ENCODE measurements around the gene GALC. TPM values are rescaled to one million over a fixed set of nuclear protein-coding genes. Genes with fewer than 3 reads are reported as not detected.

GALC gene
- total RNA-seq, 1 experiment from 2014 or later: 19.9 TPM

DNA sequence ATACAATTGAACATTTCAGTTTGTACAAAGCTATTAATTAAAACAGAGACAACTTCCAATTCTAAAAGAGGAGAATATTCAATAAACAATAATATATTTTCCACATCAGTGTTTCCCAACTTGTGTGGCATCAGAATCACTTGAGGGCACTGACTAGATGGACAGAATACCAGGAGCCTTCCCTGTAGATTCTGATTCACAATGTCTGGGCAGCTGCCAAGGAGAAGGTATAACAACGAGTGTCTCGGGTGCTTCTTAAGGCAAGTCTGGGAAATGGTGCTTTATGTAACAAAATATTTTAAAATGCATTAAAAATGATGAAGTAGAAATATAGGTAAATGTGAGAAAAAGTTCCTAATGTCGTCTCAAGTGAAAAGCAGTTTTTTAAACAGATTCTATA lies 26.2 kb downstream of the GALC start:
- ChIA-PET CTCF (no interaction called here), POLR2A (no interaction called here)
- Mint-ChIP-seq H3K27ac (ENCODE audit: unreplicated experiment) (no peak overlapping the region), H3K27me3 (ENCODE audit: insufficient read depth, unreplicated experiment) (no peaks in the 10 kb centered on the region), H3K4me3 (ENCODE audit: unreplicated experiment) (no peak overlapping the region), H3K36me3 (ENCODE audit: insufficient read depth, unreplicated experiment) (no peaks in the 10 kb centered on the region), H3K4me1 (ENCODE audit: low read depth, unreplicated experiment) (no peaks in the 10 kb centered on the region), H3K9me3 (ENCODE audit: unreplicated experiment) (no peaks in the 10 kb centered on the region)
- H3K36me3 ChIP-seq (ENCODE audit: control insufficient read depth, insufficient read depth, low read length): no peaks in the 10 kb centered on the region
- no peak for DNase-seq
- no peaks in the 10 kb centered on the region for H3K27me3 ChIP-seq (replicated peaks; ENCODE audit: control insufficient read depth, insufficient read depth, low read length)
- intact Hi-C loops (cut with micrococcal nuclease; ENCODE audit: unreplicated experiment): no loop called here
- BruUV-seq (replicated peaks): no TSS peak
- no peak overlapping the region for H3K4me3 ChIP-seq (ENCODE audit: low read depth, low read length)
- TF ChIP-seq, protein P1, sequence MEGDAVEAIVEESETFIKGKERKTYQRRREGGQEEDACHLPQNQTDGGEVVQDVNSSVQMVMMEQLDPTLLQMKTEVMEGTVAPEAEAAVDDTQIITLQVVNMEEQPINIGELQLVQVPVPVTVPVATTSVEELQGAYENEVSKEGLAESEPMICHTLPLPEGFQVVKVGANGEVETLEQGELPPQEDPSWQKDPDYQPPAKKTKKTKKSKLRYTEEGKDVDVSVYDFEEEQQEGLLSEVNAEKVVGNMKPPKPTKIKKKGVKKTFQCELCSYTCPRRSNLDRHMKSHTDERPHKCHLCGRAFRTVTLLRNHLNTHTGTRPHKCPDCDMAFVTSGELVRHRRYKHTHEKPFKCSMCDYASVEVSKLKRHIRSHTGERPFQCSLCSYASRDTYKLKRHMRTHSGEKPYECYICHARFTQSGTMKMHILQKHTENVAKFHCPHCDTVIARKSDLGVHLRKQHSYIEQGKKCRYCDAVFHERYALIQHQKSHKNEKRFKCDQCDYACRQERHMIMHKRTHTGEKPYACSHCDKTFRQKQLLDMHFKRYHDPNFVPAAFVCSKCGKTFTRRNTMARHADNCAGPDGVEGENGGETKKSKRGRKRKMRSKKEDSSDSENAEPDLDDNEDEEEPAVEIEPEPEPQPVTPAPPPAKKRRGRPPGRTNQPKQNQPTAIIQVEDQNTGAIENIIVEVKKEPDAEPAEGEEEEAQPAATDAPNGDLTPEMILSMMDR (IDR thresholded peaks at IDR 0.05; ENCODE audit: insufficient read depth in 1 of 2, low read depth in 1 of 2, low read length in 1 of 2, severe bottlenecking in 1 of 2, unreplicated experiment in 1 of 2): no peak
- H3K9me3 ChIP-seq: no peaks in the 10 kb centered on the region; the same call in 1 of the 2 replicates
- H3K4me1 ChIP-seq: no peaks in the 10 kb centered on the region

DNA sequence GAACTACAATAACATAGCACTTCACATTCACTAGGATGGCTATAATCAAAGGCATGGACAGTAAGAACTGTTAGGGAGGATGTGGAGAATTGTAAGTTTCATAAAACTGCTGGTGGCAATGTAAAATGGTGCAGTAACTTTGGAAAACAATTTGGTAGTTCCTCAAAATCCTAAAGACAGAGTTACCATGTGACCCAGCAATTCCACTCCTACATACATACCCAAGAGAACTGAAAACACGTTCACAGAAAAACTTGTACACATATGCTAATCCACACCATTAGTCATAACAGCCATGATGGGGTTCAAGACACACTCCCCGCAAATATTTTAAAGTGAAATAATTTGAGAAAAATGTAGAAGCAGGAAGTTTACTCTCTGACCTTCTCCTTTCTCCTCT lies 31.7 kb downstream of the GALC start:
- intact Hi-C loops (cut with micrococcal nuclease; ENCODE audit: unreplicated experiment): no loop called here
- Histone ChIP-seq H3K36me3 (ENCODE audit: control insufficient read depth, insufficient read depth, low read length) (no peaks in the 10 kb centered on the region), H3K27me3 (replicated peaks; ENCODE audit: control insufficient read depth, insufficient read depth, low read length) (no peaks in the 10 kb centered on the region), H3K9me3 (no peaks in the 10 kb centered on the region), H3K4me1 (no peaks in the 10 kb centered on the region), H3K4me3 (ENCODE audit: low read depth, low read length) (no peak overlapping the region)
- Mint-ChIP-seq H3K9me3 (ENCODE audit: unreplicated experiment) (no peaks in the 10 kb centered on the region), H3K27ac (ENCODE audit: unreplicated experiment) (no peak overlapping the region), H3K4me3 (ENCODE audit: unreplicated experiment) (no peak overlapping the region), H3K36me3 (ENCODE audit: insufficient read depth, unreplicated experiment) (no peaks in the 10 kb centered on the region), H3K4me1 (ENCODE audit: low read depth, unreplicated experiment) (no peaks in the 10 kb centered on the region), H3K27me3 (ENCODE audit: insufficient read depth, unreplicated experiment) (no peaks in the 10 kb centered on the region)
- BruUV-seq (replicated peaks): no TSS peak
- ChIA-PET CTCF (no interaction called here), POLR2A (no interaction called here)
- TF ChIP-seq, protein P1 (IDR thresholded peaks at IDR 0.05; ENCODE audit: insufficient read depth in 1 of 2, low read depth in 1 of 2, low read length in 1 of 2, severe bottlenecking in 1 of 2, unreplicated experiment in 1 of 2): no peak
- DNase-seq: no peak

DNA sequence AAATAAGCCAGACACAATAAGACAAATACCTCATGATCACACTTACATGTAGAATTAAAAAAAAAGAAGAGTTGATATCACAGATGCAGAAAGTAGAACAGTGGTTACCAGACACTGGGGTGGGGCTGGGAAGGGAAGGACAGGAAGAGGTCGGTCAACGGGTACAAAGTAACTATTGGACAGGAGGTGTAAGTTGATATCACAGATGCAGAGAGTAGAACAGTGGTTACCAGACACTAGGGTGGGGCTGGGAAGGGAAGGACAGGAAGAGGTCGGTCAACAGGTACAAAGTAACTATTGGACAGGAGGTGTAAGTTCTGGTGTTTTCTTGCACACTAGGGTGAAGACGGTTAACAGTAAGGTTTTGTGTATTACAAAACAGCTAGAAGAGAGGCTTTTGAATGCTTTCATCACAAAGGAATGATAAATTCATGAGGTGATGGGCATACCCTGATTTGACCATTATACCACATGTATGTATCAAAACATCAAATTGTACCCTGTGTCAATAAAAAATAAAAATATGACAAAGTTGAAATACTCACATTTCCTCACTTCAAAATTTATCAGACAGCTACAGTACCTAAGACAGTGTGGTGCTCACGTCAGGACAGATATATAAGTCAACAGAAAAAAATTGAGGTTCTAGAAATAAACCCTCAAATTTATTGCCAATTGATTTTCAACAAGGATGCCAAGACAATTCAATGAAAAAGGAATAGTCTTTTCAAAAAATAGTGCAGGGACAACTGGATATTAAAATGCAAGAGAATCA lies 32.8 kb downstream of the GALC start:
- no peaks in the 10 kb centered on the region for H3K4me1 ChIP-seq
- TF ChIP-seq, protein P1 (IDR thresholded peaks at IDR 0.05; ENCODE audit: insufficient read depth in 1 of 2, low read depth in 1 of 2, low read length in 1 of 2, severe bottlenecking in 1 of 2, unreplicated experiment in 1 of 2): no peak
- no peak overlapping the region for H3K27ac Mint-ChIP-seq (ENCODE audit: unreplicated experiment)
- no peak overlapping the region for H3K4me3 Mint-ChIP-seq (ENCODE audit: unreplicated experiment)
- H3K4me1 Mint-ChIP-seq (ENCODE audit: low read depth, unreplicated experiment): no peaks in the 10 kb centered on the region
- ChIA-PET POLR2A (no interaction called here), CTCF (no interaction called here)
- intact Hi-C loops (cut with micrococcal nuclease; ENCODE audit: unreplicated experiment): no loop called here
- H3K9me3 Mint-ChIP-seq (ENCODE audit: unreplicated experiment): no peaks in the 10 kb centered on the region
- H3K27me3 ChIP-seq (replicated peaks; ENCODE audit: control insufficient read depth, insufficient read depth, low read length): no peaks in the 10 kb centered on the region
- no peak for DNase-seq
- no peaks in the 10 kb centered on the region for H3K36me3 ChIP-seq (ENCODE audit: control insufficient read depth, insufficient read depth, low read length)
- H3K4me3 ChIP-seq (ENCODE audit: low read depth, low read length): no peak overlapping the region
- BruUV-seq (replicated peaks): no TSS peak
- no peaks in the 10 kb centered on the region for H3K36me3 Mint-ChIP-seq (ENCODE audit: insufficient read depth, unreplicated experiment)
- no peaks in the 10 kb centered on the region for H3K9me3 ChIP-seq
- H3K27me3 Mint-ChIP-seq (ENCODE audit: insufficient read depth, unreplicated experiment): no peaks in the 10 kb centered on the region

Data from Caco-2 (cell line).